DMS53 treated with DMSO at 0.1 percent for 48 hours (cell line): Measurements from ENCODE around the gene ZDHHC7.

Source experiments
- DNase-seq: peaks from one replicate; lab custom pipeline; 2025; ENCODE audit not compliant: unreplicated experiment; lab: John Stamatoyannopoulos, UW

Gene ZDHHC7

GRCh38 chr16:84925092-84925772 lies 86.1 kb downstream of the ZDHHC7 start:
- DNase-seq: no peak

- DNase-seq: no peak
Observed at GRCh38 chr16:84924331-84925091, 86.8 kb downstream of the ZDHHC7 start.
